Measurements from ENCODE around the gene SND1. TPM values are rescaled to one million over a fixed set of nuclear protein-coding genes. Genes with fewer than 3 reads are reported as not detected.

Gene SND1
- polyA plus RNA-seq, 3 donors = 138 to 152 (median 150) TPM

DNA sequence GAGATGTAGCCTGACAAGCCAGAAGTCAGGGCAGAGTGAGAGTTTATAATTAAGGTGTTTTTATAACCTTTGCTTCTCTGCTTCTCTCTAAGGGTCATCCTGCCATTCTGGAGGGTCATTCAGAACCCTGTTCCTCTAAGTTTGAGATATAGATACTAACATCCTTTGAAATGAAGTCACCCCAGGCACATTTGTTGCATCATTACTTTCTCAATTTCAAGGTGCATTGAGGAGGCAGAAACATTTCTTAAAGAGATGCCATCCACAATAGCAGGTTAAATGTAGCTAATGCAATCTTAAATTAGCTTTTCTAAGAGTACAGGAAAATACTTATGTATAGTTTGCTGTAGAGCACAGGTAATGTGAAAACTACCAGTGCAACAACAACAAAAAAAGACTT is 272.9 kb downstream of the SND1 start:
- no peak for DNase-seq (ENCODE audit: extremely low read depth in 1 of 11, low read depth in 9 of 11, low spot score in 4 of 11)

DNA sequence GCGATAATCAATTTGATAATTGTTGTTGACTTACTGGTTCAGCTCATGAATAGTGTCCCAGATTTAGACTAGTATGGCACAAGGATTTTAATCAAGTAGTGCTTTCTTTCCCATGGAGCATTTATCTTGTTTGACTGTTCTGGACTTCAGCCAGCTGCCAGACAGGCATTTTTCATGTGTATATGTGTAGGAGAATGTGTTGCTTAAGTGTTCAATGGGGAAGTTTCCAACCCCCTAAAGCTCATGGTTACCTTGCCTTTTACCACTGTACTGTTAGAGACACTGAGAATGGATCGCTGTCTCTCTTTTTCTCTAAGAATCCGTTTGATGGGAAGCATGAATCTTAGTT is 275.3 kb downstream of the SND1 start:
- DNase-seq (ENCODE audit: extremely low read depth in 1 of 11, low read depth in 9 of 11, low spot score in 4 of 11) = peak in 4 of 11 donors; percentile 12 to 31 (median 18)

- no peak for DNase-seq (ENCODE audit: extremely low read depth in 1 of 11, low read depth in 9 of 11, low spot score in 4 of 11)
Observed at GRCh38 chr7:127928222-127928621, 276.2 kb downstream of the SND1 start.

DNA sequence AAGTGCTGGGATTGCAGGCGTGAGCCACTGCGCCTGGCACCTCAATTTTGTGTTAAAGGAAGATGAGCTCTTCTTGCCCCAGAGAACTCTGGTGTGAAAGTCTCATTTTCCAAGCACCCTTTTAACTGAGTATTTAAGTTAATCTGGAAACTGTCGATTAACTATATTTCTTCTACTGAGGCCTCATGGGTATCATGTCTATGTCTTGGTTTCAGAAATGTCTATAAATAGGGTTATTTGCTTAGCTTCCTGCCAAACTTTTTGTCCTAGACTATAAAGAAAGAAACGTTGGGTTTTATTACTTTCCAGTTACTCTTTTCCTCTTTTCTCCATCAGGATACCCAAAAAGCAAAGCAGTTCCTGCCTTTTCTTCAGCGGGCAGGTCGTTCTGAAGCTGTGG is 276.9 kb downstream of the SND1 start:
- DNase-seq (ENCODE audit: extremely low read depth in 1 of 11, low read depth in 9 of 11, low spot score in 4 of 11) = no peak

DNA sequence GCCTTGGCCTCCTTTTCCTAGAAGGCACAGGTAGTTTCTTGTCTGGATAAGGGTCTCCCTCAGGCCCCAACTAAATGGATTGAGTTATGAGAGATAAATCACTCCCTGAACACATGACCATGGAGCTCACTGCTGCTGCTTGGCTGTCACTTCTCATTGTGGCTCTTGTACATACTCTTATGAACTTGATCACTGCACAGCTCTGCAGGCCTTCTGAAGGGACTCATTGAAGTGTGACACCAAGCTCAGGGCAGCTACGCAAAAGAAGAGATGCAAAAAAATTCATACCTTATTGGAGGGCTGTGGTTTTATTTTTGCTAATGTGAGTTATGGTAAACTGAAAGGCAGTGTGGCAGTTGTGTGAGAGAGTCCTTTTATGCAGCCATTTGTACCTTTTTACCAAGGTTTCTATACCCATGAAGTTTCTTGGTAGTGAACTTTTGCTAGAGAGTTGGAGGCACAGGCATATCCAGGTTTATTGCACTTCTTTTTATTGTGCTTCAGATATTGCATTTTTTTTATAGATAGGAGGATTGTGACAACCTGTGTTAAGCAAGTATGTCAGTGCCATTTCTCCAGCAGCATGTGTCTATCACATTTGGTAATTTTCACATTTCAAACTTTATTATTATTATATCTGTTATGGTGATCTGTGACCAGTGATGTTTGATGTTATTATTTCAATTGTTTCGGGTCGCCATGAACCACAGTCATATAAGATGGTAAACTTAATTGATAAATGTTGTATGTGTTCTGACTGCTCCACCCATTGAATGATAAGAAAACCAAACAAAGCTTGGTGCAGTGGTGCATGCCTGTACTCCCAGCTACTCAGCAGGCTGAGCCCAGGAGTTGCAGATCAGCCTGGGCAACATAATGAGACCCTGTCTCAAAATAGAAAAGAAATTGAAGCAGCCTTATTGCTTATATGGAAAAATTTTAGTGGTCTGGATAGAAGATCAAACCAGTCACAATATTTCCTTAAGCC is 278.6 kb downstream of the SND1 start:
- DNase-seq (ENCODE audit: extremely low read depth in 1 of 11, low read depth in 9 of 11, low spot score in 4 of 11) = no peak

GRCh38 chr7:127932076-127932475 is 280.1 kb downstream of the SND1 start:
- no peak for DNase-seq (ENCODE audit: extremely low read depth in 1 of 11, low read depth in 9 of 11, low spot score in 4 of 11)

- no peak for DNase-seq (ENCODE audit: extremely low read depth in 1 of 11, low read depth in 9 of 11, low spot score in 4 of 11)
Observed at GRCh38 chr7:127932496-127932895, 280.5 kb downstream of the SND1 start.

GRCh38 chr7:127933146-127933545 is 281.2 kb downstream of the SND1 start:
- DNase-seq (ENCODE audit: extremely low read depth in 1 of 11, low read depth in 9 of 11, low spot score in 4 of 11) = no peak

DNA sequence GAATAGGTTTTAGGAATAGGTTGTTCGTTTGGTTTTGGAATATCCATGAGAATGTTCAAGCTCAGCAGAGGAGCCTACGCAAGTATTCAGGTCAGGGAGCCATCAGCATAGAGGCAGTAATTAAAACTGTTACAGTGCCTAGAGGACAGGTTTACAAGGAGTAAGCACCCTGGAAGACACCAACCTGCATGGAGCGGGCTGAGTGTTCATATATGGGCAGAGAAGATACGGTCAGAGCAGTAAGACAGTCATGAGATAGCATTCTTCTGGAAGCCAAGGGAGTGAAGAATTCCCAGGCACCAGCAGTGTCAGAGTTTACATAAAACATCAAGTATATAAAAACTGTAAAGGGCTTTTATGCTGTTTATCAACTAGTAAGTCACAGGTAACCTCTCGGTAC is 282.7 kb downstream of the SND1 start:
- DNase-seq (ENCODE audit: extremely low read depth in 1 of 11, low read depth in 9 of 11, low spot score in 4 of 11) = no peak

- DNase-seq (ENCODE audit: extremely low read depth in 1 of 11, low read depth in 9 of 11, low spot score in 4 of 11) = peak in 1 of 11 donors; percentile 9
Observed at GRCh38 chr7:127935847-127936376, 283.9 kb downstream of the SND1 start.

- DNase-seq (ENCODE audit: extremely low read depth in 1 of 11, low read depth in 9 of 11, low spot score in 4 of 11) = no peak
Observed at GRCh38 chr7:127937066-127937680, 285.2 kb downstream of the SND1 start.

DNA sequence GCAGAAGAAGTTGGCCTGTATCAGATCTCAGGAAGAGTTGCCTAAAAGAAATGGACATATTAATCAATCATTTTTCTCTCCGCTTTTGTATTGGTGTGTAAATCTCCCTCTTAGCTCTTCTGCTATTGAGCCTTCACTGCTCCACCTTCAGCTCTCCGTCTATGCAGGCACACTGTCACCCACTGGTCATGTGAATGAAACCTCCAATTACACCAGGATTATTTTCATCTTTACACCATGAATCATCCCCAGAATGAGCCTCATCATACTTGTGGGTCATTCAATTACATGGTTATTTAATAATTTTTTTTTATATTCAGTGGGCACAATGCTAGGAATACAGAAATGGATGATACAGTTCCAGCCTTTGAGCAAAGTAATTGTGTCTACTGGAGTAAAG is 286.6 kb downstream of the SND1 start:
- DNase-seq (ENCODE audit: extremely low read depth in 1 of 11, low read depth in 9 of 11, low spot score in 4 of 11) = no peak

- no peak for DNase-seq (ENCODE audit: extremely low read depth in 1 of 11, low read depth in 9 of 11, low spot score in 4 of 11)
Observed at GRCh38 chr7:127940381-127941160, 288.6 kb downstream of the SND1 start.

- DNase-seq (ENCODE audit: extremely low read depth in 1 of 11, low read depth in 9 of 11, low spot score in 4 of 11) = no peak
Observed at GRCh38 chr7:127941476-127942210, 289.6 kb downstream of the SND1 start.

GRCh38 chr7:127943541-127944521 is 291.8 kb downstream of the SND1 start:
- peak in 1 of 11 donors; percentile 12 for DNase-seq (ENCODE audit: extremely low read depth in 1 of 11, low read depth in 9 of 11, low spot score in 4 of 11)

DNA sequence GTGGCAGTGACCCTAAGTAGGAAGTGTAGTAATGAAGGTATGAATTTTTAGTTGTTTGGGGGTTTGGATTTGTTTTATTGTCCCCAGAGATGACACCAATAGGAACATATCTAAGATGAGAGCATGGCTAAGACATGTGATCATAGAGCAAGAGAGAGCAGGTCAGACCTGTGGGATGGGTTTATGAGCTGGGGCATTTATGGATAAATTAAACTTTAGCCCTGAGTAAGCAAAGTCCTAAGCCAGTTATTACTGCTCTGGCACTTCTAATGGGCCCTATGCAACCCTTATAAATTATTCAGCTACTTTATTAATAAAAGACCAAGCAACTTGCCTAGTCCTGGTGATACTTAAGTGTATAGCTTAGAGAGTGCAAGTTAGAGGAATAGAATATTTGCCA is 294.1 kb downstream of the SND1 start:
- DNase-seq (ENCODE audit: extremely low read depth in 1 of 11, low read depth in 9 of 11, low spot score in 4 of 11) = no peak

GRCh38 chr7:127946847-127947246 is 294.9 kb downstream of the SND1 start:
- no peak for DNase-seq (ENCODE audit: extremely low read depth in 1 of 11, low read depth in 9 of 11, low spot score in 4 of 11)

DNA sequence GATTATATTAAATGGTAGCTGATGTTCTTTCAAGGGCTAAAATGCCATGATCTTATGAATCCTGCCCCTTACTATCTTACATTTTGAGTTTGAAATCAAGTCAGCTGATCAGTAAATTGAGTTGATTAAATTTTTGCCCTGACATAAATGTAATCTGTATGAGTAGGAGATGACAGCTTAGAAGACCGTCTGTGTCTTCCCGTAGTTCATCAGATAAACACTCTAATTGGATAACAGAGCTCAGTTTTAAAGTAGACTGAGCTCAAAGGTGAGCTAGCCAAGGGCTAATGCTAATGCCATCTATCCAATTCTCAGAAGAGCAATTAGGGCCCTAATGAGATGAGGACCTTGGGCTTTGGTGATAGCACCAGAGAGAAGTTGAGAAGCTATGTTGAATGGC is 296.3 kb downstream of the SND1 start:
- DNase-seq (ENCODE audit: extremely low read depth in 1 of 11, low read depth in 9 of 11, low spot score in 4 of 11) = no peak
